NCI-H2227 (cell line): Measurements from ENCODE around the gene PGA5.

Experiments used
- DNase-seq: peaks from one replicate; lab custom pipeline; 2025; ENCODE audit not compliant: unreplicated experiment; lab: John Stamatoyannopoulos, UW

Gene PGA5

DNA sequence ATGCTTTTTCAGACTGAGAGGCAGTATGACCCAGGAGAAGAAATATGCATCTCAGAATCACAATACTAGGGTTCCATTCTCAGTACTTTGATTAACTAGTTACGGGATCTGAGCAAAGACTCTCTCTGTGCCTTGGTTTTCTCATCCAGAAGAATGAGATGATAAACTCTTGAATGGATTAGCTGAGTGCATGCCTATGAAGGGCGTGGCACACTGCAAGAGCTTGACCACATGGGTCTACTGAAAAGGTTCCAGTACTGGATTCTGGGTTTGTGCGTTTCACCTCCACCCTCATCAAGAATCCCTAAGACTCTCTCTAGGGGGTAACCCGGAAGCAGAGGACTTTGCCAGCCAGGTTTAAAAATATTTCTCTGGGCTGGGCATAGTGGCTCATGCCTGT is 25.6 kb downstream of the PGA5 start:
- no peak for DNase-seq

DNA sequence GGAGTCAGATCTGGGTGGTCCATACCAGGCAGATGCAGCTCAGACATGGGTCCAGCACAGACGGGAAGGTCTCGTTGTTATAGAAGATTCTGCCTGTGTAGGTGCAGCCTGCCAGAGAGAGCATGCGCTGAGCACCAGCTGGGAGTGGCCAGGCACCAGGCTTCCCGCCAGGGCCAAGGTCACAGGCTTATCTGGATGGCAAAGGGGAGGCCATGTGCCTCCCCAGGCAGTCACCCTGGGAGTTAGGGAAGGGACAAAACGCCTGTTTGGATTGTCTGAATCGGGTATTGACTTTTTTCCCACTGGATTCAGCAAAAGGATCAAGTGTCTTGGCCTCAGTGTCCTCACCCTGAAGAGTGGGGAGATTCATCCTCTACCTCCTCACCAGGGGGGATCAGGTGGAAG is 26.5 kb downstream of the PGA5 start:
- no peak for DNase-seq

DNA sequence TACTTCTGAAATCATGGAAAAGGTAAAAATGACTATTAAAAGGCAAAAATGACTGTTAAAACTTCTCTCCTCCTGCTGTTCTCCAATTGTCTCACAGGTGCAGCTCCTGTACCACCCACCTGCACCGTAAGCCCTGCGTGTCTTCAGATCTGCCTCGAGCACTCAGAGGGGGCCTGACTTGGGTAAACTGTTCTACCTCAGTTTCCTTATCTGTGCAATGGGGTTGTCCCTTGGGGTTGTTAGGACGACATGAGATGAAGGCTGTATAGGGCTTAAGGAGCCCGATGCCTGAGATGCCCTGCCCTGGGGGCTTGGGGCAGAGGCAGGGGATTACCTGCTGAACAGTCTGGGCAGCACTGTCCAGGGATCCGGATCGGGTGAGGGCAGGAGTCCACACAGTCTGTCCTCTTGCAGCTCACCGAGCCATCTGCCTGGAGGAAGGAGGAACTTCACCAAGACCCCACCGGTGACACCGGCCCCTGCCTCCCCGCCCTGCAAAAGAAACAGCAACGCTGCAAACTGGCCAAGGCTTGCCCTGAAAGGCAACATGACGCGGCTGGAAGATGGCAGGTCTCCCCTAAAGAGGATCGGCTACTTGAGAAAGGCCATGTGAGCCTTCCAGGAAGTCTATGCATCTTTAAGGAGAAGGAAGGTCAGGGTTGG is 27.7 kb downstream of the PGA5 start:
- DNase-seq: no peak

DNA sequence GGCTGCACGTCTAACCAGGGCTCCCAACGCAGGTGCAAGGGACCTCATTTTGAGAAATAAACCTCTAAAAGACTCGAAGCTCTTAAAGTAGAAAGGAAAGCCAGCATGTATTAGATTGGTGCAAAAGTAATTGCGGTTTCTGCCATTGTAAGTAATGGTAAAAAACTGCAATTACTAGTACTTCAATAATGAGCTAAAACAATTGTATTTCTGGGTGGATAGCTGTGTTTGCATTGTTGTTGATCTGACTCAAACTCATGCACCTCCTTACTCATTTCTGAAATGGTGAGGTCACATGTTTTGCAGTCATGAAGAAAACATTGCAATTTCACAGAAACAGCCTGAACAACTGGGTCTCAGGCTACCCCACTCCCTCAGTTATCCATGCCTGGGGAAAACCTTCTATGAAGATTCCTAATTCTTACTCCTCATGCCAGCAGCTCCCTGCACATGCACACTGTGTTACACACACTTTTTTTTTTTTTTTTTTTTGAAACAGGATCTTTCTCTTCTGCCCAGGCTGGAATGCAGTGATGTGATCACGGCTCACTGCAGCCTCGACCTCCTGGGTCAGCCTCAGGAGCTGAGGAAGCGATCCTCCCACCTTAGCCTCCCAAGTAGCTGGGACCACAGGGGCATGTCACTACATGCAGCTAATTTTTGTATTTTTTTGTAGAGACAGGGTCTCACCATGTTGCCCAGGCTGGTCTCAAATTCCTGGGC is 29.5 kb downstream of the PGA5 start:
- no peak for DNase-seq

DNA sequence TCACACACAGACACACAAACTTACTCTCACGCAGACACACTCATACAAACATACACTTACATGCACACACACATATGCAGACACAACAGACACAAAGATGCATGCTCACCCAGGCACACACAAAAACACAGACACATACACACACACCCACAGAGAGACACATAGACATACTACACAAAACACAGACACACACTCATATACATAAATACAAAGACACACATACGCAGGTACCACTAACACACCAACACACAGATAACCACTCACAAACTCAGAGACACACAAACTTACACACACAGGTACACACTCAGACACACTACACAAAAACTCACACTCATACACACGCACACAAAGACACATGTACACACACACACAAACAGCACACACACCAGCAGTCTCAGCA is 31.8 kb downstream of the PGA5 start:
- DNase-seq: no peak

DNA sequence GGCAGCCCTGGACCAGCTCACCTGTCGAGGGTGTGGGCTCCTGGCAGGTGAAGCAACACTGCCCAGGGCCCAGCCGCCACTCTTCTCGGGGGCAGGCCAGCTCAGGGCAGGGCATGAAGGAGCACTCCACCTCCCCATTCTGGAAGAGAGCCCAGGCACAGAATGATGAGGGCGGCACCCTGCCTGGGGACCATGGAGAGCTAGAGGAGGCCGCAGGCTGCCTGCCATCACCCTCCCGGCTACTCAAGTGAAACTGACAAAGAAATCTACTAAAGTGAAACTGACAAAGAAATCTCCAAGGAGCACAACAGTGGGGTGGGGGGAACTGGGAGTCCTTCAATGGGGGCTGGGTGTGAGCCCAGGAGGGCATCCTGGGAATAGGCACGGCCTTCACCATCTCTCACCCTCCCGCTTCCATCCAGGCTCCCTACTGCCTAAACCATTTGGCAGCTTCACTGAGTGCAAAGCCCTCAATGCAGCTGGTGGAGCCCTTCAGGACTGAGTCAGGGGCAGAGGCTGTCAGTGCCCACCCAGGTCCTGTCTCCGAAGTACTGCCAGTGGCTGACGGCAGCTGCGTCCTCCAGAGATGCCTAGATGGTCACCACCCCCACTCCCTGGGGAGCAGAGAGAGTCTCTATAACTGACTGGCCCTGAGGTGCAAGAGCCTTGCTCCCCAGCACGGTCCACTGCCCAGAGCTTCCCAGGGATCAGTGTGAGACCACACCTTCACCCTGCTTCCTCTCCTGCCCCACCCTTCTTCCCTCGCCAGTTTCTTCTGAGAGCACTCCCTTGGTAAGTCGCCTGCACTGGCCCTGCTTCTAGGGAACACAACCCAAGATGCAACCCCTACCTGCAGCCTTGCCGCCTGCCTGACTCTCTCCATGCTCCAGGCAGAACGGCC is 32.5 kb downstream of the PGA5 start:
- DNase-seq: no peak

DNA sequence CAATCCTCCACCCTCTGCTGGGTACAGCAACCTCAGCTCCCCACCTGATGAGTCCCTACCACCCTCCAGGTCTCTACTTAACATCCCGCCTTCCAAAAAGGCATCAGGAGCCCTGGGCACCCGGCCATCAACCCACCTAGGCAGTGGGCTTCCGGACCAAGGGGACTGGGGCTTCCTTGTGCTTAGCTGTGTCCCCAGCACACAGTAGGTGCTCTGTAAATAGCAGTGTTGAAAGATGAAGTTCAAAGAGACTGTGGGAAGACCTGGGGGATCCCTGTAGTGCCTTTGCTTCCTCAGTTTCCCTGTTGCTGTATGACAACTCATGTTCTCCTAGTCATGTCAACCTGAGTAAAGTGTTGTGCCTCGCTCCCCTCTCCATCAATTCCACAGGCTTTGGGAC is 33.1 kb downstream of the PGA5 start:
- DNase-seq: no peak

DNA sequence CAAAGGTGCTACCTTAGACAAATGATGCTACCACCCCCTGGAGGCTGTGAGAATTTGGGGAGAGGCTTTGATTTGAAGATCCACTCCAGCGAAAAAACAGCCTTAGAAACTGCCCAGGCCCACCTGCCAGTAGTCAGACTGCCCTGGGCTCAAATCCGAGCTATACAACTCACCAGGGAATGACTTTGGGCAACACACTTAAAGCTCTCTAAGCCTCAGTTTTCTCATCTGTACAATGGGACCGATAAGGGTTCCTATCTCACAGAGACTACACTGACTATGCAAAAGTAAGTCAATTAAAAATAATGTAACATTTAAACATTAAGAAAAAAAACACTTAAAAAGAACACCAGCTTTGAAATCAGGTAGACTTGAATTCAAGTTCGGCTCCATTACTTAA is 34.2 kb downstream of the PGA5 start:
- no peak for DNase-seq

DNA sequence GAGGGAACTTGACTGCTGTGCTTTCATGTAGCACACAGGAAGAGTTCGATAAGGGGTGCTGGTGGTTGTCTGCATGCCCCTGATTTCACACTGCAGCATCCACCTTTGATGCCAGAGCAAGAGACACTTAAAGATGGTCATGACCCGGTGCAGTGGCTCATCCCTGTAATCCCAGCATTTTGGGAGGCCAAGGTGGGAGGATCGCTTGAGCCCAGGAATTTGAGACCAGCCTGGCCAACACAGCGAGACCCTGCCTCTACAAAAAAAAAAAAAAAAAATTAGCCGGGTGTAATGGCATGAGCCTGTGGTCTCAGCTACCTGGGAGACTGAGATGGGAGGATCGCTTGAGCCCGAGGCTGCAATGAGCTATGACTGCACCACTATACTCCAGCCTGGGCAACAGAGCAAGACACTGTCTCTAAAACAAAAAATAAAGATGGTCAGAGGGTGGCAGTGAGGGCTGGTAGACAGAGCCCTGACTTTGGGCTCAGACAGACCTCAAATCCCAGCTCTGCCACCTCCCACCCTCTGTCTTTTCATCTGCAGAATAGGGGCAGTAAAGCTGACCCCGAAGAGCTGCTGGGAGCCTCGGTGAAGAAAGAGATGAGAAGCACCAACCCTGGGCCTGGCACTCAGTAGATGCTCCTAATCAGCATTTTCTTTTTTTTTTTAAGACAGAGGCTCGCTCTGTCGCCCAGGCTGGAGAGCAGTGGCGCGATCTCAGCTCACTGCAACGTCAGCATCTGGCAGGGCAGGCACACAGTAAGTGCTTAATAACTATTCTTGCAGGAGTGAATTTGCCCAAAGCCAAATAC is 36.4 kb downstream of the PGA5 start:
- DNase-seq: no peak

DNA sequence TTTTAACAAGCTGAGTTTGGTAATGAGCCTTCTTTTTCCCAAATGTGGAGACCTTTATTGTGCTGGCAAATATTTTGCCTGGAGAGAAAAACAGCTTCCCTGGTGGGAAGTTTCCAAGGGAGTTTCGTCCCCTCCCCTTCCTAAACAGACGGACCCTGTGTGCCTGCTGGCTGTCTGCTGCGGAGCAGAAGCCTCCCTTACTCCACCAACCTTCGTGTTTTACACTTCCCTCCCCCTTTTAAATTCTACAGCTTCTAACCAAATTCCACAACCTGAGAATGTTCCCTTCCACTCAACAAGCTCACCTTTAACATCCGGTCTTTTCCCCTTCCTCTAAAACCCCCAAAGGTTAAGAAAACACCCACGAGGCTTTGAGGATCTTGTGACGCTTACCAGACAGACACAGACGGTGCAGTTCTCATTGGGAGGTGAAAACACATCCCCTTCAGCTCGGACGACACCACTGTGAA is 37.1 kb downstream of the PGA5 start:
- no peak for DNase-seq

DNA sequence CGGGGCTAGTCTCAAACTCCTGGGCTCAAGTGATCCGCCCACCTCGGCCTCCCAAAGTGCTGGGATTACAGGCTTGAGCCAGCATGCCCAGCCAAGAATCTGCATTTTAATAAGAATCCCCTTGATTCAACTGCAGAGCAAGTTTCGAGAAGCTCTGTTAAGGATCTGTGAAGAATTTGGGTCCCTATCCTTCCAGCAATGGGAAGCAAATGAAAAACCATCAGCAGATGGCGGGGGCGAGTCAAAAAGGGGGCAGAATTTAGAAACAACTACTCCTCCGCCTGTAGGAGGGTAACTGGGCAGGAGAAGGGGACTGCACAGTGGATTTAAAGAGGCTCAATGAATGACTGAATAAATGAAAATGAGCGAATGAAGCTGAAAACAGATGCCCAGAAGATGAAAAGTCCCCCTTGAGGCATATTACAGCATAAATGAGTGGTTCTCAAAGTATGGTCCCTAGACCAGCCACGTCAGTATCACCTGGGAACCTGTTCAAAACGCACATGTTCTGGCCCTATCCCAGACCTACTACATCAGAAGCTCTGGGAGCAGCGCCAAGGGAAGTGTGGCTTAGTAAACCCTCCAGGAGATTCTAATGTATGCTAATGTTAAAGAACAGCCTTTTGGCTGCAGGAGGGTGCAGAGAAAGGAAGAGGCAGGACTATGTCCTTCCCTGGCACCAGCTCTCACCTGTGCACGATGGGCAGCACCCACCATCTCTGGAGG is 39.1 kb downstream of the PGA5 start:
- no peak for DNase-seq

DNA sequence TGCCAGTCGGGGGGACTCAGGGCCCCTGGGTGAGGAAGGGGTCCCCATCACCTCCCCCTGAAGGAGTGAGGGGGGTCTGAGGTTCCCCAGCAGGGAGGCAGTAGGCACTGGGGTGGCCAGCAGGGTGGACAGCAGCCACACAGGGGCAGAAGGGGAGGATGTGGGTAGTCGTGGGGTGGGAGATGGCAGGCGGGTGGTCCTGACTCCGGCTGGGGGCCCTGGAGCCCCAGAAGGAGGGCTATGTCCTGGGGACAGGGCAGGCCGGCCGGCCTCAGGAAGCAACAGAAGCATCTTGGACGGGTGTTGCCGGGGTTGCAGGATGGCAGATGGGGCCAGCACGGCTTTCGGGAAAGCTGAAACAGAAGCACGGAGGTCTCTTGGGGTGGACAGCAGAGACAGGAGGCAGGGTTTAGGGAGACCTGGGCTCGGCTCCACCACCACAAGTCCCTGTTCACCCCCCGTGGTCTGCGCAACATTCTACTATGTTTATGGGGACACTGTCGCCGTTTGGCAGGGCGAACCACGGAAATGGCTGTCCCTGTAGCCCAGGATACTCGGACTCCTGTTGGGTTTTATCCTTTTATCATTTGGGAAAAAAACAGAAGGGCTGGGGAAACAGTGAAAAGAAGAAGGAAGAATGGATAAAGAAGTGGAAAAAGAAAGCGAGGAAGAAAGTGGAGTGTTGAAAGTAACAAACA is 40.1 kb downstream of the PGA5 start:
- DNase-seq: no peak

DNA sequence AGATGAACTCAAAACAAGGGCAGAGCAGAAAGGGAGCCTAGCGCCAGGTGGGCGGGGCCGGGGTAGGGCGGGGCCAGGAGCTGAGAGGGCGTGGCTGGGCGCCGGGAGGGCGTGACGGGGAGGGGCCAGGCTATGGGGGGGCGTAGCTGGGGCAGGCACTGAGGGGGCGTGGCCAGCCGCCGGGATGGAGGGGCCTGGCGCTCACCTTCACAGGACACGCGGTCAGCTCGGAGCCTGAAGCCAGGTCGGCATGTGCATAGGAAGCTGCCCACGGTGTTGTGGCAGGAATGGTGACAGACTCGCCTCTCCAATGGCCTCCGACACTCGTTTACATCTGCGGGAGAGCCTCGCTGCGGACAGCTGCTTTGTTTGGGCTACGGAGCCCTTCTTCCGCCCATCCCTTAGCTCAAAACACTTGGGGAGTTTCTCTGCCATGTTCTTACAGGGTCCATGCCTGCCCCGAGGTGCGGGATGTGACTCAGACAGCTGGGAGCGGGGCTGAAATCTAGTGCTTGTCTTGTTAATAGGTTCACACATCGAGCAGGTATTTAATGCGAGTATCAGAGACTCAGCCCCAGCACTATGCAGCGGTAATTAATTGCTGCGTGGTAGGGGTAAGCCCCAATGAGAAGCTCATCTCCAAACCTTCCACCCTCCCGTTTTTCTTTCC is 40.7 kb downstream of the PGA5 start:
- DNase-seq: peak; percentile 31

DNA sequence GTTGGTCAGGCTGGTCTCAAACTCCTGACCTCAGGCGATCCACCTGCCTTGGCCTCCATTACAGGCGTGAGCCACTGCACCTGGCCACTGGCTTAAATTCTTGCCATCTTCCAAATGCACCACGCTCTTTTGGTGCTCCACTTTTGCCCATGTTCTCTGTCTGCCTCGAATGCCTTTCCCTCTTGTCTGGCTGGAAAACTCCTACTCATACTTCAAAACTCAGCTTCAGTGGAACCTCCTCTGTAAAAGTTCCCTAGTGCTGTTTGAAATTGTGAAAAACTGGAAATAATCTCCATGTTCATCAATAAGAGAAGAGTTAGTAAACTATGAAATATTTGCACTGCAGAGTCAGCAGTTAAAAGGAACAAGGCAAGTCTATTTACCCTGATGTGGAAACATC is 42.6 kb downstream of the PGA5 start:
- no peak for DNase-seq

DNA sequence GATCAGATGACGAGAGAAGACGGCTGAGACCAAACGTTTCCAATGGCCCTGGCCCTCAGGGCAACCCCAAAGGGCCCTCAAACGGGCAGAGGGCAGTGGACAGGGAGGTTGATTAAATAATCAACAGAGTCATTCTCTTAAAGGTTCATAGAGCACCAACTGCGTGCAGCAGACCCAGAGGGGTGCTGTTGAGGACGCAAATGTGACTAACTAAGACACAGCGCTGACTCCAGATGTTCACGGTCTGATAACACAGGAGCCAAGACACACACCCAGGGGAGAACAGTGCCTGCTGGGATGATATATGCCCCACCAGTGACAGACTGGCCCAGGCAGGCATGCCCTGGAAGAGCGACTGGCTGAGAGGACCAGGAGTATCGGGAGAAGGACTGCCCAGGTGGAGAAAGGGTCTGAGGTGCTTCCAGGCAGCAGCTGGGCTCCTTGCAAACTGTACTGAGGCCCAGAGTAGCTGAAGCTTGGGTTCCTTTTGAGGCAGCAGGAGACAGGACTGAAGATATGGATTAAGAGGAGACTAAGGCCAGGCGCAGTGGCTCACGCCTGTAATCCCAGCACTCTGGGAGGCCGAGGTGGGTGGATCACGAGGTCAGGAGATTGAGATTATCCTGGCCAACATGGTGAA is 46.5 kb downstream of the PGA5 start:
- DNase-seq: no peak

DNA sequence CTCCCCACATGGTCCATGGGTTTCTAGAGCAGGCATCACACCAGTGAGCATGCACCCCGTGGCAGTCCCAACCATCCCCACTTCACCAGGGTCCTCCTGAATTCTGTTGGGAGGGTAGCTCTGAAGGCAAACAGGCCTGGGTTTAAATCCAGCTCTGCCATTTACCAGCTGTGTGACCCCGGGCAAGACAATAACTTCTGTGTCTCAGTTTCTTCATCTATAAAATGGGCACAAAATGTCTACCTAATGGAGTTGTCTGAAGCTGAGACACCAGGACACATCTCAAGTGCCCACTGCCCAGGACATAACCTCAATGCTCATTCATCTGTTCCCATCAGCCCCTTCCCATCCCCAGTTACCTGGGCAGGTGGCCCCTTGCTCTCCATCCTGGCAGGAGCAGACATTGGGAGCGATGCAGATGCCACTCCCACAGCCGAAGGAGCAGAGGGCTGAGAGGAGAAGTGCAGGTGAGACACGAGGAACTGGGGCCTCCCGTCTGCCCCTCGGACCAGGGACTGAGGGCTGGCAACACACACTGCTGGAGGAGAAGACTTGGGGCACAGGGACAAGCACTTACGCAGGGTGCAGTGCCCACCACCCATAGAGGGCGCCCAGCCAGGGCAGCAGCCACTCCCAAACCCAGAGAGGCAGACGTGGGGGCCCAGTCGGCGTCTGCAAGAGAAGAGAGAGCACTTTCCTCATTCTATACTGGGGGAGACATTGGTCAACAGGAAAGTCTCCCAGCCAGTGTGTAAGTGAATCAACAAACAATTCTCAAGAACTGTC is 50.1 kb downstream of the PGA5 start:
- no peak for DNase-seq

DNA sequence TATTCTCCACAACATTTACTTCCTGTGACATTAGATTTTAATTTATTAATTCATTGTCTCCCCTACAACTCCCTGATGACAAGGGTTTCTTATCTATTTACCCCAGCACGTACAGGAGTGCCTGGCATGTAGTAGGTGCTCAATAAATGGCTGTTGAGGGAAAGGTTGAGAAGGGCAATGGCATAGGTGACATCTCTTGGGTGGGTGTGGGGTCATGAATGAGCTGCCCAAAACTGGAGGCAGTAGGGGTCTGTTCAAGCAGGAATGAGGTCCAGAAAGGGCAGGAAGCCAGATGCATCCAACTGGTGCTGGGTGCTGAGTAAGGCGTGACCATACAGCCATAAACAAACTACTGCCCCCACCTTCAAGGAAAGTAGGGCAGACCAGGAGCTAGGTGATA is 51.4 kb downstream of the PGA5 start:
- no peak for DNase-seq
